ENCODE results near the gene EFCAB6. TPM values are rescaled to one million over a fixed set of nuclear protein-coding genes. Genes with fewer than 3 reads are reported as not detected.

EFCAB6 gene
- total RNA-seq, 2 donors from 2014 or later = 0.12 to 1.3 TPM

DNA sequence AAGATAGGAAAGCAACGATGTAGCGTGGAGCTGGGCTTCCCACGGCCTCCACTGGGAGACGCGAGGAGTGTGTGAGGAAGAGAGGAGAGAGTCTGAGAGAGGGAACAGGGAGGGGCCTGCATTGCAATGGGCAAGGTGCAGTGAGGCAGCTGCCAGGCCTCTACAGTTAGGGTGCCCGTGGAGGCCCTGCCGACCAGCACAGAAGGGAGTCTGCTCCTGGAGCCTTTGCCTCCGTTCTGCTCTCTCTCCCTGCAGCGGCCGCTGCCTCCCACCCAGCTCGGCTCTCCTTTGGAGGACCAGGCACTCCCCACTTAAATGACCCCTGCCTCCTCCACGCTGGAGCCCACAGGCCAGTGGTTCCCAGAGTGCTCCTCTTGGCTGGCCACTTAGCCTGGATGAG, 181.7 kb downstream of the EFCAB6 start:
- no peak overlapping the region for H3K4me3 Mint-ChIP-seq
- no peaks in the 10 kb centered on the region for H3K36me3 Mint-ChIP-seq
- H3K27ac Mint-ChIP-seq = no peak overlapping the region
- H3K27me3 Mint-ChIP-seq = no peaks in the 10 kb centered on the region
- no peaks in the 10 kb centered on the region for H3K4me1 Mint-ChIP-seq (ENCODE audit: low read depth in 2 of 2)
- H3K9me3 Mint-ChIP-seq = no peaks in the 10 kb centered on the region
- ATAC-seq (no peak), DNase-seq (ENCODE audit: low spot score) (no peak)

DNA sequence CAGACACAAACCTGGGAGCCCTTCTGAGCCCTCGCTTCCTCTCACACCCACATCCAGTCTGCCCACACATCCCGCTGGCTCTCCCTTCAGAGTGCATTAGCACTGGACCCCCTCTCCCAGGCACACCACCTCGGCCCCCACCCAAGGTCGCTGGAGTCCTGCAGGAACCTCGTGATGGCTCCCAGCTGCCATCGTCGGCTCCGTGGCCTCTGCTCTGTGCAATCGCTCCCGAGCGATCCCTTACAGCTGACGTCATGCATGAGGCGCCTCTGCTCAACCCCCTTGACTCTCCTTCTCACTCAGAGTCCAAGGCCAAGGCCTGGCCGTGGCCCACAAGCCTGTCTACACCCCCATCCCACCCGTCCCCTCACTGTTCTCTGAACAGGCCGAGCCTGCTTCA, 183.9 kb downstream of the EFCAB6 start:
- Mint-ChIP-seq H3K4me1 (ENCODE audit: low read depth in 2 of 2) (no peaks in the 10 kb centered on the region), H3K36me3 (no peaks in the 10 kb centered on the region), H3K27ac (no peak overlapping the region), H3K9me3 (no peaks in the 10 kb centered on the region), H3K27me3 (peaks cover 0 to 3% of the 10 kb centered on the region in 2 donors), H3K4me3 (no peak overlapping the region)
- DNase-seq (ENCODE audit: low spot score) = no peak
- ATAC-seq = peak in 1 of 2 donors; percentile 13

DNA sequence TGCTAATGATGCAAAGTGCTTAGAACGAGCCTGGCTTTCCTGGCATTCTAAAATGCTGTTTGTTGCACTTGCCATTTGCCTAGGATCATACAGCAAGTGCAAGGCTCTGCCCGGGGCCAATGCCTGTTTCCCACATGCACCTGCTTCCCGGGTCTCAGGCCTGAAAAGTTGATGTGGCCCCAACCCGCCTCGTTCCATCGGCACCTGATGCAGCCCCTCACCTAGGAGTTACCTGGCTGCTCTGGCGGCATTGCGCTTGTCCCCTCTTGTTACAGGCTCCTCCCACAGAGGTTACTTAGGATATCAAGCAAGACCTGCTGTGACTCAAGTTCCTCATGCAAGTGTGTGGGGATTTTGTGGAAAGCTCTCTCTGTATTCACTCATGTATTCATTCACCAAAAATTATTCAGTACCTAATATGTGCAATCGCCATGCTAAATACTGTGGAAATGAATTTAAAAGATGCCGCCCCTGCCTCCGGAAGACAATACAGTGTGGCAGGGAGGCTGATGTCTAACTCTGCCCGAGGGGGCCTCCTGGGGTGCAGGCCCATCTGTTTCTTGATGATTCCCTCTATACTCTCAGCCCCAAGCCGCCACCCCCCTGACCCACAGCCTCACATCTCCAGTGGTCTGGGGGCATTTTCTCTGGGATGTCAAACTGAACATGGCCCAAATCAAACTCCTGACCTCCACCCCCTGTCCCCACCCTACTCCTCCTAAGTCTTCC, 184.5 kb downstream of the EFCAB6 start:
- Mint-ChIP-seq H3K4me3 (no peak overlapping the region), H3K27me3 (peaks cover 0 to 8% of the 10 kb centered on the region in 2 donors), H3K27ac (no peak overlapping the region), H3K36me3 (no peaks in the 10 kb centered on the region), H3K9me3 (no peaks in the 10 kb centered on the region), H3K4me1 (ENCODE audit: low read depth in 2 of 2) (no peaks in the 10 kb centered on the region)
- DNase-seq (ENCODE audit: low spot score) = no peak
- no peak for ATAC-seq

DNA sequence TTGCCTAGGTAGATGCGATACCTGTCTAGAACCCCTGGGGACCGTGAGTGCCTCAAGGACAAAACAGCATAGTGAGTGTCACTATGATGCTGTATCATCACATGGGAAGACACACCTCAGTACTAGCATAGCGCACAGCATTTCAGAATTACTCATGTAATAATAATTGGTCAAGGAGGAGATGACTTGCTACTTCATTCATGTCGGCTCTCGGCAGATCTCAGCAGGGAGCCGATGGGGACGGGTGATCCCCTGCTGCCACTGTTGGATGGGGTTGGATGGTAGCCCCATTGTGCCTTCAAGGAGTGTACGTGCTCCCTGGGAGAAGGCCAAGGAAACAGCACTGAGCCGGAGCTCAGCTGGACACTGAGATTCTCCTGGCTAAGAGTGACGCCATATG, 186.9 kb downstream of the EFCAB6 start:
- no peak overlapping the region for H3K27ac Mint-ChIP-seq
- DNase-seq (ENCODE audit: low spot score) = no peak

DNA sequence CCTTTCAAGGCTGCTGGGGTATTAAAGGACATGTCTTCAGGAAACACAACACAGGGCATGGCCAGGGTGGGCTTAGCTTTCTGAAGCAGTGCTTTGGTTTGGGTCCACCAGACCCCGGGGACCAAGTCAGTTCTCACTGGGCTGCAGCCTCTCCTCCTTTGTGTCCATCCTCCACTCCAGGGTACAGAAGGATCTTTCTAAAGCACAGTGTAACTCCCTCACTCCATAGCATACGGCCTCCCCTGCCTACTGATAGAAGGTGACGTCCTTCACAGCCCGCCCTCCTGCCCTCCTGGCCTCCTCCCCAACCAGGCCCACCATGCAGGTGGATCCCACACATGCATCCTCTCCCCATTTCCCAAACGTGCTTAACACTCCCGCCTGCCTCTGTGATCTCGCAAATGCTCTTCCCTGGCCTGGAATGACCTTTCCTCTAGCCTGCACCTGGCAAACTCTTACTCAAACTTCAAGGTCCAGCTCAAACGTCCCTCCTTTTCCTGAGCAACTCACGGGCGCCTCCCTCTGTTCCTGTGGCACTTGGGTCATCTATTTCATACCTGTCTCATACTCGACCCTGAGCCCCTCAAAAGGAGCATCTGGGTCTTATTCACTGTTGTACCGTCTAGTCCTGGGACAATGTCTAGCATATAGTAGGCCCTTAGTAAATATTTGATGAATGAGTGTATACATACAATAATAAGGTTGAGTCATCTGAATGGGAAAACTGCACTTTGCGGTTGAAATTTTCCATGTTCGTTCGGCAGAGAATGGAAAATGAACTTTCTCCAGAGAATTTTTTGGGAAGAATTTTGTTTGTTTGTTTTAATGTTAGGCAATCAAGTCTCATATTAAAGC, 187.7 kb downstream of the EFCAB6 start:
- H3K4me1 Mint-ChIP-seq (ENCODE audit: low read depth in 2 of 2) = no peaks in the 10 kb centered on the region
- no peak for ATAC-seq
- H3K4me3 Mint-ChIP-seq = no peak overlapping the region
- H3K27ac Mint-ChIP-seq = no peak overlapping the region
- H3K27me3 Mint-ChIP-seq = peaks cover 4 to 13% of the 10 kb centered on the region in 2 donors
- DNase-seq (ENCODE audit: low spot score) = no peak
- peaks cover 2% of the 10 kb centered on the region for H3K36me3 Mint-ChIP-seq
- H3K9me3 Mint-ChIP-seq = peaks cover 2% of the 10 kb centered on the region

More for the DNA sequence above, 186.9 kb downstream of the EFCAB6 start:
- no peaks in the 10 kb centered on the region for H3K36me3 Mint-ChIP-seq
- ATAC-seq = peak in 1 of 2 donors; percentile 21
- H3K9me3 Mint-ChIP-seq = no peaks in the 10 kb centered on the region
- no peak overlapping the region for H3K4me3 Mint-ChIP-seq
- H3K4me1 Mint-ChIP-seq (ENCODE audit: low read depth in 2 of 2) = no peaks in the 10 kb centered on the region
- peaks cover 0 to 10% of the 10 kb centered on the region in 2 donors for H3K27me3 Mint-ChIP-seq

DNA sequence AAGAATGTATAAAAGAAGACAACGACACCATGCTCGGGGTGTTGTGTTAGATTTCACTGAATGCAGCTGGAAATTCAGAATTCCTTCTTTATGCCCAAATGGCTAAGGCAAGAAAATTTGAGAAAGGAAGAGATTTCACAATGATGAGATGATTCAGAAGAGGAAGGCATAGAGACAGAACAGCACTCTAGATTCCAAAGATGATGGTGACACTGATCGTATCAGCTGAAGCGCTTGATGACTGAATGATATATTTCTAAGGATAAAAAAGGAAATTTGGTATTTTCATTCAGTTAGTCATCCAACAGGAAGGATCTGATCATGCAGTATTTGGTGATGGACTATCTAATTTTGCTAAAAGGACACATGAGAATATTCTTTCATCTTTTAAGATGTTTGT, 189.2 kb downstream of the EFCAB6 start:
- H3K4me1 Mint-ChIP-seq (ENCODE audit: low read depth in 2 of 2) = no peaks in the 10 kb centered on the region
- peaks cover 6% of the 10 kb centered on the region for H3K36me3 Mint-ChIP-seq
- DNase-seq (ENCODE audit: low spot score) (no peak), ATAC-seq (no peak)
- peaks cover 4% of the 10 kb centered on the region for H3K9me3 Mint-ChIP-seq
- no peak overlapping the region for H3K4me3 Mint-ChIP-seq
- peaks cover 18 to 23% of the 10 kb centered on the region in 2 donors for H3K27me3 Mint-ChIP-seq
- no peak overlapping the region for H3K27ac Mint-ChIP-seq

DNA sequence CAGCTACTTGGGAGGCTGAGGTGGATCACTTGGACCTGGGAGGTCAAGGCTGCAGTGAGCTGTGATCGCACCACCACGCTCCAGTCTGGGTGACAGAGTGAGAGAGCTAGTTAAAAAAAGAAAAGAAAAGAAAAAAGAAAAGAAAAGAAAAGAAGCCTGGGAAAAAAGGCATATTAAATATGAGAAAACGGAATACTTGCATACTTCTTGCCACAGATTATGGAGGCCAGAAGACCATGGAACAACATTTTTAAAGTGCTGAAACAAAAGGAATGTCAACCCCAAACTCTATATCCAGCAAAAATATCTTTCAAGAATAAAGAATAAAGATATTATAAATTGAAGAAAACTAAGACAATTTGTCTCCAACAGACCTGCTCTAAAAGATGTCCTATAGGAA, 191.9 kb downstream of the EFCAB6 start:
- no peak for ATAC-seq
- Mint-ChIP-seq H3K4me1 (ENCODE audit: low read depth in 2 of 2) (no peaks in the 10 kb centered on the region), H3K27ac (no peak overlapping the region), H3K27me3 (peaks cover 19 to 28% of the 10 kb centered on the region in 2 donors), H3K36me3 (peaks cover 6% of the 10 kb centered on the region), H3K9me3 (peaks cover 4% of the 10 kb centered on the region), H3K4me3 (no peak overlapping the region)
- DNase-seq (ENCODE audit: low spot score) = no peak

DNA sequence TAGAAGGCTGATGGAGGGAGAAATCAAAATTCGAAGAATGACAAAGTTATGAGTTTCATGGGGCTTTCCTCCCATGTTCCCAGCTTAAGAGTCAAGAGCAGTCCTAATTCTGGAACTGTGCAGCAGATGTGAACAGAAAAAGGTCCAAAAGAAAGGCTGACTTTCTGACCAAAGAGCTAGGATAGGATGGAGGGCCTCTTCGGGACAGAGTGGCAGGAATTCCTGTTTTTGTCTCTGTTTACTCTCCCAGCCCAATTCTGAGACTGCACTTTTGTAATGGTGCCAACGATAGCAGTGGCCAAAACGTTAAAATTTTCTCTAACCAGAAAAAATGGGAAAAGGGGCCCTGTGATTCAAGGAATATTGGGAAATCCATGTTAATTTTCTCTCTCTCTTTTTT, 193.6 kb downstream of the EFCAB6 start:
- Mint-ChIP-seq H3K4me1 (ENCODE audit: low read depth in 2 of 2) (no peaks in the 10 kb centered on the region), H3K27ac (no peak overlapping the region), H3K4me3 (no peak overlapping the region), H3K27me3 (peaks cover 23 to 24% of the 10 kb centered on the region in 2 donors), H3K9me3 (peaks cover 4% of the 10 kb centered on the region), H3K36me3 (peaks cover 6% of the 10 kb centered on the region)
- ATAC-seq = no peak
- DNase-seq (ENCODE audit: low spot score) = no peak

DNA sequence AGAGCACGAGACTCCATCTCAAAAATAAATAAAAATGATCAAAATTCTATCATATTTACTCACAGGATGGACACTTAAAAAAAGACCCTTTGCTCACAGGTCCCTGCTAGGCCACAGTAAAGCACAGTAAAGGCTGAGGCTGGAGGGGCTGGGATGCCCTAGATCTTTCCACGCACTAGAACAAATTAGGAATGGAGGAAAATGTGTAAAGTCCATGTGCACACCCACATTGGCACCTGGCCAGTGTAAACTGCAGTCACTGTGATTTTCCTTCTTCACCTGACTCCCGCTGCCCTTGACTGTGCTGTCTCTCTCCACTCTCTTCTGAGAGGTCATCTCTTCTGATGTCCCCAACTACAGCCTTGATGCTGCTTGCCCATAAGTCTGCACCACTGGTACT, 195.5 kb downstream of the EFCAB6 start:
- ATAC-seq (no peak), DNase-seq (ENCODE audit: low spot score) (no peak)
- H3K27ac Mint-ChIP-seq = no peak overlapping the region
- peaks cover 4% of the 10 kb centered on the region for H3K9me3 Mint-ChIP-seq
- no peaks in the 10 kb centered on the region for H3K4me1 Mint-ChIP-seq (ENCODE audit: low read depth in 2 of 2)
- no peak overlapping the region for H3K4me3 Mint-ChIP-seq
- H3K36me3 Mint-ChIP-seq = peaks cover 6% of the 10 kb centered on the region
- H3K27me3 Mint-ChIP-seq = peaks cover 23 to 27% of the 10 kb centered on the region in 2 donors

DNA sequence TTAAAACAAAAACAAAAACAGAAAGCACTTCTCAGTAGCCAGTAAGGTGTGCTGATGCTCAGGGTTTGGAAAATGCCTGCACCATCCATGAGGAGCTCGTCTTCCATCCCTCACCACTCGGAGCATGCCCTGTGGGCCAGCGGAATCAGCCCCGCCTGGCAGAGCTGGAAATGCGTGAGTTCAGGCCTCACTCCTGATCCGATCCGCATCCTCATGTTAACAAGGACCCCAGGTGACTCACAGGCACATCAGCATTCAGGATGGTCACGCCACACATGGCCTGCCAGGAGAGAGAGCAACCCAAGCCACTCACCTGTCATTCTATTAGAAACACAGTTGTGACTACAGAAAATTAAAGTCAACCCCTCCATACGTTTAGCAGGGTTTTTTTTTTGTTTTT, 211.8 kb downstream of the EFCAB6 start:
- H3K27me3 Mint-ChIP-seq = peaks cover 8 to 26% of the 10 kb centered on the region in 2 donors
- H3K27ac Mint-ChIP-seq = no peak overlapping the region
- no peaks in the 10 kb centered on the region for H3K4me1 Mint-ChIP-seq (ENCODE audit: low read depth in 2 of 2)
- H3K9me3 Mint-ChIP-seq = no peaks in the 10 kb centered on the region
- no peak for ATAC-seq
- no peak for DNase-seq (ENCODE audit: low spot score)
- no peaks in the 10 kb centered on the region for H3K36me3 Mint-ChIP-seq
- no peak overlapping the region for H3K4me3 Mint-ChIP-seq

DNA sequence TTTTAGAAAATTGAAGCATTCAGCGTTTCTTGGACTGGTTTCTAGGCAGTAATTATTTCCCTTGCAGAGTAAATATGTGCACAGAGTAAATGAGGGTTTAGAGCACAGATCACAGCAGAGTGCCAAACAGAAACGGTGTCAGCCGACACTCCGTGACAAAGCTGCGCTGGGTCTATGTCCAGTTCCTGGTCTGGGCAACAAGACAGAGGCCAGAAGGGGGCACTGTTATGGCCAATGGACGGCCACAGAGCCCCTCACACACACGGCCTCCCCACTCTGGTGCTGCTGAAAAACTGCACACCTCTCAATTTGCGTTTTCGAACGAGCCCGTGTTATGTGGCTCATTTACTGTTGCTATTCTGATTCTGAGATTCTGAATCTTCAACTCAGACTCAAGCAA, 219.6 kb downstream of the EFCAB6 start:
- no peak overlapping the region for H3K4me3 Mint-ChIP-seq
- no peak for ATAC-seq

DNA sequence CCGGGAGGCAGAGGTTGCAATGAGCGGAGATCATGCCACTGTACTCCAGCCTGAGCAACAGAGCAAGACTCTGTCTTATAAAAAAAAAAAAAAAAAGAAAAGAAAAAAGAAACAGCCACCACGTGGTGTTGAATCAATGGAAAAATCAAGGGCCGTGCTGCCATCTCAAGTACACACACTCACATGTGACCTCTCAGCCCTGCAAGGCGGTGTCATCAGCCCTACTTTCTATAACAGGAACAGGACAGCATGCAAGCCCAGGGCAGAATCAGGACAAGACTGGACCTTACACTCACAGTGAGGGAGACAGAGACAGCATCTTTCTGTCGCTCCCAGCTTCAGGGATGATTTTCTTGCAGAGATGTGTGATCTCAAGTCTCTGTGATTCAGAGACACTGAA, 220.7 kb downstream of the EFCAB6 start:
- no peaks in the 10 kb centered on the region for H3K4me1 Mint-ChIP-seq (ENCODE audit: low read depth in 2 of 2)
- DNase-seq (ENCODE audit: low spot score) = no peak
- H3K36me3 Mint-ChIP-seq = peaks cover 5% of the 10 kb centered on the region
- H3K27me3 Mint-ChIP-seq = peaks cover 28 to 63% of the 10 kb centered on the region in 2 donors
- H3K27ac Mint-ChIP-seq = no peak overlapping the region
- H3K9me3 Mint-ChIP-seq = peaks cover 3% of the 10 kb centered on the region
- no peak overlapping the region for H3K4me3 Mint-ChIP-seq
- no peak for ATAC-seq

More for the DNA sequence above, 219.6 kb downstream of the EFCAB6 start:
- DNase-seq (ENCODE audit: low spot score) = no peak
- Mint-ChIP-seq H3K4me1 (ENCODE audit: low read depth in 2 of 2) (no peaks in the 10 kb centered on the region), H3K36me3 (peaks cover 5% of the 10 kb centered on the region), H3K9me3 (peaks cover 3% of the 10 kb centered on the region), H3K27ac (no peak overlapping the region), H3K27me3 (peaks cover 28 to 63% of the 10 kb centered on the region in 2 donors)

DNA sequence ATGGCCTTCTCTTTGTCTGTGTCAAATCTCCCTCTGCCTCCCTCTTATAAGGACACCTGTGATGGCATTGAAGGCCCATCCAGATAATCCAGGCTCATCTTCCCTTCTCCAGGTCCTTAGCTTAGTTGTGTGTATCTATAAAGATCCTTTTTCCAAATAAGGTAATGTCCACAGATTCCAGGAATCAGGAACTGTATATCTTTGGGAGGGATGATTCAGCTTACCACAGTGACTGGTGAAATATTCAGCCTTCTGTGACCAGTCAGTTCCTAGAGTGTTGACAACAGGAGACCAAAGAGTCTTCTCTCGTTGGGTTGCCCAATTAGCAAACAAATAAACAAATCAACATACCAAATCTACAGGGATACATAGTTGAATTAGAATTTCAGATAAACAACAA, 224.5 kb downstream of the EFCAB6 start:
- Mint-ChIP-seq H3K9me3 (peaks cover 3% of the 10 kb centered on the region), H3K36me3 (peaks cover 5% of the 10 kb centered on the region), H3K4me3 (no peak overlapping the region), H3K27ac (no peak overlapping the region), H3K27me3 (peaks cover 22 to 45% of the 10 kb centered on the region in 2 donors), H3K4me1 (ENCODE audit: low read depth in 2 of 2) (no peaks in the 10 kb centered on the region)
- DNase-seq (ENCODE audit: low spot score) = no peak
- ATAC-seq = no peak

DNA sequence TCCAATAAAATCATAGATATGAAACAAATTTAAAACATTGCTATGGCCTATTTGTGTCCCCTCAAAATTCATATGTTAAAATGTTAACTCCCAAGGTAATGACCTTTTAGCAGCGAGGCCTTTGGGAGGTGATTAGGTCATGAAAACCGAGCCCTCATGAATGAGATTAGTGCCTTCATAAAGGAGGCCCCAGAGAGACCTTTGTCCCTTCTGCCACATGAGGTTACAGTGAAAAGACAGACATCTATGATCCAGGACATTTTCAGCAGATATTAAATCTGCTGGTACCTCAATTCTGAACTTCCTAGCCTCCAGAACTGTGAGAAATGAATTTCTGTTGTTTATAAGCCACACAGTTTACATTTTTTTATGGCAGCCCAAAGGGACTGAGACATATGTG, 228.6 kb downstream of the EFCAB6 start:
- no peaks in the 10 kb centered on the region for H3K4me1 Mint-ChIP-seq (ENCODE audit: low read depth in 2 of 2)
- no peak overlapping the region for H3K4me3 Mint-ChIP-seq
- no peak overlapping the region for H3K27ac Mint-ChIP-seq
- peaks cover 8% of the 10 kb centered on the region for H3K9me3 Mint-ChIP-seq
- DNase-seq (ENCODE audit: low spot score) = no peak
- ATAC-seq = no peak
- H3K36me3 Mint-ChIP-seq = peaks cover 11% of the 10 kb centered on the region
- H3K27me3 Mint-ChIP-seq = peaks cover 19 to 40% of the 10 kb centered on the region in 2 donors

All from natural killer cell treated with Interleukin-12 subunit alpha and Interleukin-12 subunit beta and Interleukin-15 and Interleukin-18, amount 100 ng/mL, for 72 hours (primary cell).